DOHH2 (cell line): ENCODE data around the gene MYOC.

ENCODE experiments used
- H3F3A ChIP-seq: fragments of 200-600 bp; sonication (generic), shearing (Covaris generic); 2 replicates; pipeline ENCODE4 v1.6.0; 2016; ENCODE audit warnings: antibody characterized with exemption, mild to moderate bottlenecking; ENCODE audit not compliant: control insufficient read depth, insufficient read depth
- H3K27ac ChIP-seq: fragments of 200-600 bp; sonication (generic); 2 replicates; pipeline ENCODE4 v1.5.1; 2014; ENCODE audit warnings: low read depth, mild to moderate bottlenecking, low read length, moderate library complexity
- H3K27me3 ChIP-seq: fragments of 200-600 bp; sonication (generic); 2 replicates; pipeline ENCODE4 v1.6.1; 2014; ENCODE audit warnings: mild to moderate bottlenecking, low read length, mixed read lengths; ENCODE audit not compliant: control insufficient read depth
- H3K36me3 ChIP-seq: fragments of 200-600 bp; sonication (generic); 2 replicates; pipeline ENCODE4 v1.6.1; 2014; ENCODE audit warnings: mild to moderate bottlenecking, low read length, moderate library complexity, mixed read lengths; ENCODE audit not compliant: control insufficient read depth
- H3K4me1 ChIP-seq: fragments of 200-600 bp; sonication (generic); 2 replicates; pipeline ENCODE4 v1.6.1; 2014; ENCODE audit warnings: mild to moderate bottlenecking, low read length, mixed read lengths; ENCODE audit not compliant: control insufficient read depth
- H3K4me2 ChIP-seq: fragments of 200-600 bp; sonication (generic); 2 replicates; pipeline ENCODE4 v1.6.0; 2014; ENCODE audit warnings: mild to moderate bottlenecking, low read length, moderate library complexity
- H3K4me3 ChIP-seq: fragments of 200-600 bp; sonication (generic); 2 replicates; pipeline ENCODE4 v1.5.1; 2014; ENCODE audit warnings: mild to moderate bottlenecking, low read length, mixed read lengths
- H3K79me2 ChIP-seq: fragments of 200-600 bp; sonication (generic); 2 replicates; pipeline ENCODE4 v1.6.1; 2014; ENCODE audit warnings: mild to moderate bottlenecking, low read length, mixed read lengths; ENCODE audit not compliant: control insufficient read depth
- H3K9me2 ChIP-seq: fragments of 200-600 bp; sonication (generic); replicated peaks from 2 replicates; pipeline ENCODE4 v1.6.1; 2014; ENCODE audit warnings: mild to moderate bottlenecking, low read length, mixed read lengths; ENCODE audit not compliant: control insufficient read depth
- H3K9me3 ChIP-seq: fragments of 200-600 bp; sonication (generic); 2 replicates; pipeline ENCODE4 v1.6.1; 2014; ENCODE audit warnings: antibody characterized with exemption, low read length, mixed read lengths; ENCODE audit not compliant: control insufficient read depth, insufficient read depth
- H4K20me1 ChIP-seq: fragments of 200-600 bp; sonication (generic); 2 replicates; pipeline ENCODE4 v1.6.0; 2014; ENCODE audit warnings: low read depth, mild to moderate bottlenecking, antibody characterized with exemption, low read length, moderate library complexity; ENCODE audit not compliant: control insufficient read depth, insufficient read depth
- CTCF ChIP-seq: fragments of 200-600 bp; sonication (generic); IDR thresholded peaks from one replicate; pipeline ENCODE4 v1.5.1; 2014; ENCODE audit warnings: antibody characterized with exemption, mild to moderate bottlenecking, low read depth, low read length; ENCODE audit not compliant: poor library complexity, severe bottlenecking
- EZH2phosphoT487 ChIP-seq: fragments of 200-600 bp; sonication (generic); IDR thresholded peaks from 2 replicates; pipeline ENCODE4 v1.6.1; 2017; ENCODE audit warnings: borderline replicate concordance, mild to moderate bottlenecking, antibody characterized with exemption, low read length, moderate library complexity, mixed read lengths

MYOC gene

GRCh38 chr1:171585715-171586114 lies 66.8 kb downstream of the MYOC start:
- Histone ChIP-seq H3K4me1 (no peaks in the 10 kb centered on the region), H3K27ac (no peak overlapping the region), H3K4me2 (no peak overlapping the region), H3F3A (no peaks in the 10 kb centered on the region; the same call in 1 of the 2 replicates), H3K4me3 (no peak overlapping the region), H4K20me1 (no peaks in the 10 kb centered on the region), H3K9me2 (no peaks in the 10 kb centered on the region), H3K9me3 (no peaks in the 10 kb centered on the region), H3K27me3 (no peaks in the 10 kb centered on the region), H3K79me2 (no peaks in the 10 kb centered on the region), H3K36me3 (peaks cover 90% of the 10 kb centered on the region)
- TF ChIP-seq EZH2phosphoT487, result no peak
- no peak for TF ChIP-seq CTCF
